MCF 10A (cell line): ENCODE data around the gene TAGLN. TPM values are rescaled to one million over a fixed set of nuclear protein-coding genes. Genes with fewer than 3 reads are reported as not detected.
A peak's percentile ranks its signal among the peaks of the same experiment; 100 is the strongest.

Experiments
- BruUV-seq: library from RNA; stranded (reverse); fragments of 400-500 nt; replicated peaks from 2 replicates; lab custom pipeline; 2021; lab: Mats Ljungman, UMichigan
- CTCF ChIA-PET: fragments of 300-600 bp; sonication (Branson Sonifier 250); formaldehyde crosslinking; extraction: SDS; loops from one replicate; lab custom pipeline; 2021; ENCODE audit warnings: antibody characterized with exemption, inconsistent platforms; lab: Yijun Ruan, JAX
- POLR2A ChIA-PET: fragments of 300-600, 350-650 bp; sonication (Branson Sonifier 250); formaldehyde crosslinking; extraction: SDS; loops from one replicate; lab custom pipeline; 2020; ENCODE audit warnings: antibody characterized with exemption, inconsistent platforms; lab: Yijun Ruan, JAX
- DNase-seq: peaks from one replicate; pipeline ENCODE4 v3.0.0-alpha.2; 2018; ENCODE audit not compliant: unreplicated experiment
- H3K27ac Mint-ChIP-seq: one replicate; pipeline ENCODE4 v1.8.0; 2022; ENCODE audit warnings: mild to moderate bottlenecking, low read depth, mixed read lengths; ENCODE audit not compliant: unreplicated experiment
- H3K27me3 Mint-ChIP-seq: one replicate; pipeline ENCODE4 v1.8.0; 2022; ENCODE audit warnings: mixed read lengths; ENCODE audit not compliant: insufficient read depth, unreplicated experiment
- H3K36me3 Mint-ChIP-seq: one replicate; pipeline ENCODE4 v1.8.0; 2022; ENCODE audit warnings: mild to moderate bottlenecking, moderate library complexity, mixed read lengths; ENCODE audit not compliant: insufficient read depth, unreplicated experiment
- H3K4me1 Mint-ChIP-seq: one replicate; pipeline ENCODE4 v1.8.0; 2022; ENCODE audit warnings: mixed read lengths; ENCODE audit not compliant: insufficient read depth, unreplicated experiment
- H3K4me3 Mint-ChIP-seq: one replicate; pipeline ENCODE4 v1.8.0; 2022; ENCODE audit warnings: mild to moderate bottlenecking, moderate library complexity, mixed read lengths; ENCODE audit not compliant: unreplicated experiment
- H3K9me3 Mint-ChIP-seq: one replicate; pipeline ENCODE4 v1.8.0; 2022; ENCODE audit warnings: mixed read lengths; ENCODE audit not compliant: unreplicated experiment
- intact Hi-C: fragments of 100-400 bp; cut with micrococcal nuclease; formaldehyde crosslinking; loops from 2 replicates; pipeline ENCODE4 v1.14.1; 2022
- total RNA-seq: library from RNA; stranded (reverse); gene quantifications from 2 replicates; pipeline ENCODE4 v1.2.3, GENCODE V29; 2022
- TF ChIP-seq, protein P1 (sequence below): fragments of 200-600 bp; IDR thresholded peaks from one replicate; pipeline ENCODE4 v1.8.0; 2022; ENCODE audit warnings: antibody characterized with exemption, mild to moderate bottlenecking; ENCODE audit not compliant: unreplicated experiment

Gene TAGLN
- total RNA-seq, 1 experiment from 2014 or later: 45.4 TPM

DNA sequence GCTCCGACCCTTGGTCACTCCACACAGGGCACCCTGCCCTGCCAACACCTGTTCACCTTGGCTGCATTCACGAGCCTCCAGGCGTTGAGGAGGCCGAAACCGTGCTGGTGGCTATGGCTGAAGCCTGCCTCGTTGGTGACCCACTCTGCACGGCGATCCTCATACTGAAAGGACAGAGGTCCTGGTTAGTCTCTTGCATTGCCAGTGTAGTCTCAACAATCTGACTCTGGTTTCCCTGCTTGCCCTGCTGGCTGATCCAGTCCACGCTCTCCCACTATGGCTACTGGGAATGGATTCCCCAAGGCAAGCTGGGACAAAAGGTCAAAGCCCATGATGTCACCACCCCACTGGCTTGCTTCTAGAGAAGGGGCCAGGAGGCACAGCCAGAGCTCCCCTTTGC, 19.8 kb downstream of the TAGLN start:
- intact Hi-C loops: no loop called here
- BruUV-seq: no TSS peak
- DNase-seq: no peak
- Mint-ChIP-seq H3K36me3 (peaks cover 78% of the 10 kb centered on the region), H3K4me1 (peaks cover 14% of the 10 kb centered on the region), H3K9me3 (no peaks in the 10 kb centered on the region), H3K27ac (no peak overlapping the region), H3K4me3 (no peak overlapping the region), H3K27me3 (no peaks in the 10 kb centered on the region)
- TF ChIP-seq, protein P1, sequence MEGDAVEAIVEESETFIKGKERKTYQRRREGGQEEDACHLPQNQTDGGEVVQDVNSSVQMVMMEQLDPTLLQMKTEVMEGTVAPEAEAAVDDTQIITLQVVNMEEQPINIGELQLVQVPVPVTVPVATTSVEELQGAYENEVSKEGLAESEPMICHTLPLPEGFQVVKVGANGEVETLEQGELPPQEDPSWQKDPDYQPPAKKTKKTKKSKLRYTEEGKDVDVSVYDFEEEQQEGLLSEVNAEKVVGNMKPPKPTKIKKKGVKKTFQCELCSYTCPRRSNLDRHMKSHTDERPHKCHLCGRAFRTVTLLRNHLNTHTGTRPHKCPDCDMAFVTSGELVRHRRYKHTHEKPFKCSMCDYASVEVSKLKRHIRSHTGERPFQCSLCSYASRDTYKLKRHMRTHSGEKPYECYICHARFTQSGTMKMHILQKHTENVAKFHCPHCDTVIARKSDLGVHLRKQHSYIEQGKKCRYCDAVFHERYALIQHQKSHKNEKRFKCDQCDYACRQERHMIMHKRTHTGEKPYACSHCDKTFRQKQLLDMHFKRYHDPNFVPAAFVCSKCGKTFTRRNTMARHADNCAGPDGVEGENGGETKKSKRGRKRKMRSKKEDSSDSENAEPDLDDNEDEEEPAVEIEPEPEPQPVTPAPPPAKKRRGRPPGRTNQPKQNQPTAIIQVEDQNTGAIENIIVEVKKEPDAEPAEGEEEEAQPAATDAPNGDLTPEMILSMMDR: no peak
- ChIA-PET CTCF (interaction anchor here (0.6 to 4.2 kb wide), 3 partner anchors 12 to 73 kb away, joined by 3 to 27 read pairs (median 4); partner anchors contain the start of genes PCSK7 and RNF214), POLR2A (no interaction called here)

DNA sequence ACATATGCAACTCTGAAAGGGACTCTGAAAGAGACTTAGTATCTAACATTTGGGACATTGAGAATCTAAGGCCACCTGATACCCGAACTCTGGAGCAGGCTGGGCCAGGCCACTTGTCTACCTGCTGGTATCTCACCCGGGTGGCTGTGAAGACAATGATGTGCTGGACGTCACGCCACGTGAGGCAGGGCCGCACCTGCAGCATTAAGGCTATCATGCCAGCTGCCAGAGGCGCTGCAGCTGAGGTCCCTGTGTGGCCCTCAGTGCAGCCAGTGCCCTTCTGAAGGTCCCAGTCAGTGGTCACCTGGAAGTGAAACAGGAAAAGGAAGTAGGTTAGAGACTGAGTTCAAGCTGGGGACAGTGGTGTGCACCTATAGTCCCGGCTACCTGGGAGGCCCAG, 20.3 kb downstream of the TAGLN start:
- peak overlapping the region; percentile 57 for H3K27ac Mint-ChIP-seq
- peaks cover 78% of the 10 kb centered on the region for H3K36me3 Mint-ChIP-seq
- H3K9me3 Mint-ChIP-seq: no peaks in the 10 kb centered on the region
- DNase-seq: no peak
- BruUV-seq: no TSS peak
- no peaks in the 10 kb centered on the region for H3K27me3 Mint-ChIP-seq
- ChIA-PET CTCF (interaction anchor here (0.6 to 4.2 kb wide), 3 partner anchors 9 to 15 kb away, joined by 4 to 27 read pairs (median 4); partner anchors contain the start of genes PCSK7 and RNF214), POLR2A (no interaction called here)
- TF ChIP-seq, protein P1: no peak
- peaks cover 14% of the 10 kb centered on the region for H3K4me1 Mint-ChIP-seq
- H3K4me3 Mint-ChIP-seq: no peak overlapping the region
- intact Hi-C loops: no loop called here

DNA sequence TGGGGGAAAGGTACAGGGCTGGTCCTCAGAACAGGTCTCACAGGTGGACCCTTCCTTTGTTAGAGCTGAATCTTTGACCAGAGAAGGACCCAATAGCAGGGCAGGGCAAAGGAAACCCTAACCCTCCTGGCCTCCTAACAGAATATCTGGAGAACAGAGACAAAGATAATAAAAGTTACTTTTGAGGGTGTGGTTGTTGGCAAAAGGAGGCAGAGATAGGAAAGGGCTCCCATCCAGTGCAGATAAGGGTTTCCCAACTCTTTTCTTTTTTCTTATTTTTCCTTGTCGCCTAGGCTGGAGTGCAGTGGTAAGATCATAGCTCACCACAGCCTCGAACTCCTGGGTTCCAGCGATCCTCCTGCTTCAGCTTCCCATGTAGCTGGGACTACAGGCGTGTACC, 20.8 kb downstream of the TAGLN start:
- H3K9me3 Mint-ChIP-seq: no peaks in the 10 kb centered on the region
- intact Hi-C loops: no loop called here
- peak overlapping the region; percentile 57 for H3K27ac Mint-ChIP-seq
- H3K36me3 Mint-ChIP-seq: peaks cover 74% of the 10 kb centered on the region
- H3K27me3 Mint-ChIP-seq: no peaks in the 10 kb centered on the region
- no peak overlapping the region for H3K4me3 Mint-ChIP-seq
- no TSS peak for BruUV-seq
- CTCF ChIA-PET: interaction anchor here (0.6 to 4.2 kb wide), 4 partner anchors 9 to 76 kb away, joined by 3 to 27 read pairs (median 4); partner anchors contain the start of genes PAFAH1B2, PCSK7 and RNF214
- POLR2A ChIA-PET: no interaction called here
- no peak for DNase-seq
- TF ChIP-seq, protein P1: no peak
- peaks cover 14% of the 10 kb centered on the region for H3K4me1 Mint-ChIP-seq

DNA sequence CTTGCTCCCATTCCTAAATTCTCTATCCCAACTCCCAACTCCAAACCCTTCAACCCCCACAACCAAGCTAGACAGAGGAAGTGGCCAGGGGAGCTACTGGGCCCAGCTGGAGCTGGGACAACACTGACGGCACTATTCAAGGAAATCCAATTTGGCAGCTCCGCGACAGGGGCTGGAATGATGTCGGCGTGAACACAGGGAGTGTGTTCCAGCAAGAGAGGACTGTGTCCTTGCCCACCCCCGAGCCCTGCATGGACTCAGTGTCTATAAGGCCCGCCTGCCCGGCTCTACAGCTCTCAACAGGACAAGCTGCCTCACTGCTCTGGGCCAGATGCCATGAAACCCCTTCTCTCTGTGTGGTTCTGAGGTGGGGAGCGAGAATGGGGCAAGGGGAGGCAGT, 21.4 kb downstream of the TAGLN start:
- intact Hi-C loops: no loop called here
- Mint-ChIP-seq H3K4me3 (no peak overlapping the region), H3K36me3 (peaks cover 73% of the 10 kb centered on the region), H3K27me3 (no peaks in the 10 kb centered on the region), H3K27ac (no peak overlapping the region), H3K4me1 (peaks cover 14% of the 10 kb centered on the region), H3K9me3 (no peaks in the 10 kb centered on the region)
- BruUV-seq: no TSS peak
- POLR2A ChIA-PET: interaction anchor here (1.3 to 2.1 kb wide), 2 partner anchors 11 to 42 kb away, joined by 4 to 6 read pairs; partner anchors contain the start of genes PCSK7 and SIDT2
- TF ChIP-seq, protein P1: no peak
- CTCF ChIA-PET: interaction anchor here (0.7 to 4.2 kb wide), 4 partner anchors 11 to 77 kb away, joined by 3 to 27 read pairs (median 4); partner anchors contain the start of genes PAFAH1B2, PCSK7 and RNF214
- DNase-seq: no peak
